GM12878 (cell line): ENCODE data around the gene PORCN. TPM values are rescaled to one million over a fixed set of nuclear protein-coding genes. Genes with fewer than 3 reads are reported as not detected.

Experiments used
- ATF7 ChIP-seq: fragments of 450-650 bp; IDR thresholded peaks from 2 replicates; pipeline ENCODE4 v1.6.1; 2016; ENCODE audit warnings: low read depth, mild to moderate bottlenecking
- CBFB ChIP-seq: IDR thresholded peaks from 2 replicates; pipeline ENCODE4 v1.6.1; 2016; ENCODE audit warnings: antibody characterized with exemption, low read depth
- CEBPB ChIP-seq, 2 experiments: fragments of 150-350 bp in 1 of 2; IDR thresholded peaks; 2 replicates each; pipeline ENCODE4 v1.6.1; 2012 to 2014; ENCODE audit warnings: low read depth in 2 of 2, low read length in 2 of 2, borderline replicate concordance in 1 of 2, inconsistent platforms in 1 of 2
- CHD2 ChIP-seq: IDR thresholded peaks from 2 replicates; pipeline ENCODE4 v1.6.1; 2011; ENCODE audit warnings: low read depth, low read length, improper control_type of control experiment, borderline replicate concordance
- CREB1 ChIP-seq: IDR thresholded peaks from 2 replicates; pipeline ENCODE4 v1.6.1; 2012; ENCODE audit warnings: low read depth, mild to moderate bottlenecking, inconsistent platforms
- ELK1 ChIP-seq: IDR thresholded peaks from 2 replicates; pipeline ENCODE4 v1.6.1; 2012; ENCODE audit warnings: low read depth, low read length, improper control_type of control experiment
- ESRRA ChIP-seq: IDR thresholded peaks from 2 replicates; pipeline ENCODE4 v1.6.1; 2012; ENCODE audit warnings: mild to moderate bottlenecking, low read length, improper control_type of control experiment
- HDAC2 ChIP-seq: fragments of 200-600 bp; sonication (generic); IDR thresholded peaks from 2 replicates; pipeline ENCODE4 v1.6.1; 2017
- KLF5 ChIP-seq: fragments of 450-650 bp; IDR thresholded peaks from 2 replicates; pipeline ENCODE4 v1.6.1; 2014; ENCODE audit warnings: mild to moderate bottlenecking; ENCODE audit not compliant: partially characterized antibody
- MTA3 ChIP-seq: IDR thresholded peaks from 2 replicates; pipeline ENCODE4 v1.6.1; 2012; ENCODE audit warnings: low read length, inconsistent platforms, borderline replicate concordance
- NR2C2 ChIP-seq: IDR thresholded peaks from 2 replicates; pipeline ENCODE4 v1.6.1; 2011; ENCODE audit warnings: borderline replicate concordance, low read depth; ENCODE audit not compliant: control insufficient read depth, insufficient read length
- PAX8 ChIP-seq: fragments of 450-650 bp; IDR thresholded peaks from 2 replicates; pipeline ENCODE4 v1.6.1; 2017; ENCODE audit warnings: mild to moderate bottlenecking, moderate library complexity
- RELB ChIP-seq: fragments of 450-650 bp; IDR thresholded peaks from 2 replicates; pipeline ENCODE4 v1.6.1; 2017; ENCODE audit warnings: low read depth, mild to moderate bottlenecking, moderate library complexity
- SIX5 ChIP-seq: IDR thresholded peaks from 2 replicates; pipeline ENCODE4 v1.6.1; 2011; ENCODE audit warnings: mild to moderate bottlenecking, low read depth, low read length, moderate library complexity; ENCODE audit not compliant: severe bottlenecking
- SMAD1 ChIP-seq: fragments of 450-650 bp; IDR thresholded peaks from 2 replicates; pipeline ENCODE4 v1.6.1; 2018; ENCODE audit warnings: mild to moderate bottlenecking, low read depth; ENCODE audit not compliant: partially characterized antibody
- SMC3 ChIP-seq: IDR thresholded peaks from 2 replicates; pipeline ENCODE4 v1.6.1; 2011; ENCODE audit warnings: low read length, improper control_type of control experiment, borderline replicate concordance
- SREBF2 ChIP-seq: IDR thresholded peaks from 2 replicates; pipeline ENCODE4 v1.6.1; 2012; ENCODE audit warnings: mild to moderate bottlenecking, low read length
- ZBED1 ChIP-seq: IDR thresholded peaks from 2 replicates; pipeline ENCODE4 v1.6.1; 2016; ENCODE audit warnings: borderline replicate concordance
- ZNF207 ChIP-seq: fragments of 450-650 bp; IDR thresholded peaks from 2 replicates; pipeline ENCODE4 v1.6.1; 2014; ENCODE audit warnings: antibody characterized with exemption, mild to moderate bottlenecking, borderline replicate concordance
- polyA plus RNA-seq, 11 experiments: library from polyadenylated mRNA; depleted of rRNA in 4 of 11; unstranded in 6 of 11; stranded (reverse) in 5 of 11; fragments of >200 nt; fragmentation: Nextera tagmentation in 4 of 11; fragmentation: Illumina TruSeq in 1 of 11; extraction: Ambion mirVana in 4 of 11; extraction: Trizol in 1 of 11; gene quantifications; 1 replicate in 1 of 11; 2 replicates in 10 of 11; pipeline versions ENCODE4 v1.2.1 to v1.2.3, GENCODE V29; 2011 to 2016; ENCODE audit warnings: inconsistent platforms in 2 of 11, missing spikeins in 2 of 11, low read depth in 1 of 11
- total RNA-seq, 4 experiments: library from RNA; depleted of rRNA in 3 of 4; stranded (reverse); fragments of >200 nt in 3 of 4; fragmentation: Illumina TruSeq in 1 of 4; extraction: Trizol in 1 of 4; gene quantifications; 2 replicates each; pipeline versions ENCODE4 v1.2.1 to v1.2.3, GENCODE V29; 2013 to 2021
- TF ChIP-seq, protein P1 (sequence below): fragments of 450-650 bp; formaldehyde crosslinking; IDR thresholded peaks from 2 replicates; pipeline ENCODE4 v1.4.0; 2022; ENCODE audit warnings: mild to moderate bottlenecking, moderate library complexity
- TF ChIP-seq, protein P2 (sequence below): IDR thresholded peaks from 2 replicates; pipeline ENCODE4 v1.6.1; 2011; ENCODE audit warnings: low read depth, mild to moderate bottlenecking, low read length, moderate library complexity, borderline replicate concordance; ENCODE audit errors: extremely low read depth
- TF ChIP-seq, protein P3 (sequence below): IDR thresholded peaks from 2 replicates; pipeline ENCODE4 v1.6.1; 2012; ENCODE audit warnings: low read depth, low read length, improper control_type of control experiment

Gene PORCN
- total and polyA plus RNA-seq, 10 of the 15 experiments (the other 5 are each of a cell fraction or from before 2014, with no cell fraction given), result 0.27 to 21.0 (median 14.1) TPM

DNA sequence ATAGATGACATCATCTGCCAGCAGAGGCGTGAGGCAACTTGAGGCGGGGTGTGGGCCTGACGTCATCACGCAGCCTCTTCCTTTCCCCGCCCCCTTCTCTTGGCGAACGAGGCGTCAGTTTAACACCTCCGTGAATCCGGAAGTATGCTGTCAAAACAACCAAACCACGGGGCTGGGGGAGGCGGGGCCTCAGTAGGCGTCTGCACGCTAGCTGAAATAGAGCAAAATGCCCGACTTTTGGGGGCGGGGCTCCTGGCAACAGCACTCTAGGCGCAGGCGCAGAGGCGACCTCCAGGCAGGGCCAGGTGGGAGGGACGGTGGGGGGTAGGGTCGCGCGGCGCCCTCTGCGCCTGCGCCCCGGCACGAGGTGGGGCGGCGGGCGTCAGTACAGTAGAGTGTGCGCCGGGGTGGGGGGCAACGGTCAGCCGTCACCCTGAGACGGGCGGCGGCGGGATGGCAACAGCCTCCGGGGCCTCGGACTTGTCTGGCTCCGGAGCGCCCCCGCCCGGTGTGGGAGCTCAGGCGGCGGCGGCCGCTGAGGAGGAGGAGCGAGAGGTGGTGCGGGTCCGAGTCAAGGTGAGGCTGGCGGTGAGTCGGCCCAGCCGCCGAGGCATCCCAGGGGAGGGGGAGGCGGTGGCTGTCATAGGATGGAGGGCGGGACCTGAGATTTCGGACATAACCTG lies 30.7 kb downstream of the PORCN start, which contains the start of gene TBC1D25 (continued):
- TF ChIP-seq ELK1 (no peak), ZNF207 (no peak), CHD2 (0 out of 2 replicates have a peak, but pooled peaks have one; percentile 34), NR2C2 (no peak), ESRRA (no peak), CEBPB (IDR thresholded peaks at IDR 0.05; ENCODE audit: borderline replicate concordance in 1 of 2, low read depth in 2 of 2, low read length in 2 of 2) (no peak), SMAD1 (no peak), KLF5 (peak; percentile 36), SIX5 (no peak), ATF7 (peak; percentile 100), CREB1 (peak; percentile 96), SMC3 (no peak), RELB (no peak), HDAC2 (no peak), SREBF2 (no peak), PAX8 (no peak), ZBED1 (no peak), CBFB (no peak), MTA3 (no peak)
- TF ChIP-seq, protein P1, sequence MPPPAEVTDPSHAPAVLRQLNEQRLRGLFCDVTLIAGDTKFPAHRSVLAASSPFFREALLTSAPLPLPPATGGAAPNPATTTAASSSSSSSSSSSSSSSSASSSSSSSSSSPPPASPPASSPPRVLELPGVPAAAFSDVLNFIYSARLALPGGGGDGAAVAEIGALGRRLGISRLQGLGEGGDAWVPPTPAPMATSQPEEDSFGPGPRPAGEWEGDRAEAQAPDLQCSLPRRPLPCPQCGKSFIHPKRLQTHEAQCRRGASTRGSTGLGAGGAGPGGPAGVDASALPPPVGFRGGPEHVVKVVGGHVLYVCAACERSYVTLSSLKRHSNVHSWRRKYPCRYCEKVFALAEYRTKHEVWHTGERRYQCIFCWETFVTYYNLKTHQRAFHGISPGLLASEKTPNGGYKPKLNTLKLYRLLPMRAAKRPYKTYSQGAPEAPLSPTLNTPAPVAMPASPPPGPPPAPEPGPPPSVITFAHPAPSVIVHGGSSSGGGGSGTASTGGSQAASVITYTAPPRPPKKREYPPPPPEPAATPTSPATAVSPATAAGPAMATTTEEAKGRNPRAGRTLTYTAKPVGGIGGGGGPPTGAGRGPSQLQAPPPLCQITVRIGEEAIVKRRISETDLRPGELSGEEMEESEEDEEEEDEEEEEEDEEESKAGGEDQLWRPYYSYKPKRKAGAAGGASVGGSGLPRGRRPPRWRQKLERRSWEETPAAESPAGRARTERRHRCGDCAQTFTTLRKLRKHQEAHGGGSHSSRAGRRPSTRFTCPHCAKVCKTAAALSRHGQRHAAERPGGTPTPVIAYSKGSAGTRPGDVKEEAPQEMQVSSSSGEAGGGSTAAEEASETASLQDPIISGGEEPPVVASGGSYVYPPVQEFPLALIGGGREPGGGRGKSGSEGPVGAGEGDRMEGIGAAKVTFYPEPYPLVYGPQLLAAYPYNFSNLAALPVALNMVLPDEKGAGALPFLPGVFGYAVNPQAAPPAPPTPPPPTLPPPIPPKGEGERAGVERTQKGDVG, result no peak
- TF ChIP-seq, protein P2, sequence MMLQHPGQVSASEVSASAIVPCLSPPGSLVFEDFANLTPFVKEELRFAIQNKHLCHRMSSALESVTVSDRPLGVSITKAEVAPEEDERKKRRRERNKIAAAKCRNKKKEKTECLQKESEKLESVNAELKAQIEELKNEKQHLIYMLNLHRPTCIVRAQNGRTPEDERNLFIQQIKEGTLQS, result no peak
- TF ChIP-seq, protein P3, sequence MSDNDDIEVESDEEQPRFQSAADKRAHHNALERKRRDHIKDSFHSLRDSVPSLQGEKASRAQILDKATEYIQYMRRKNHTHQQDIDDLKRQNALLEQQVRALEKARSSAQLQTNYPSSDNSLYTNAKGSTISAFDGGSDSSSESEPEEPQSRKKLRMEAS, result 0 out of 2 replicates have a peak, but pooled peaks have one; percentile 25
